Fibroblast of lung (primary cell): Measurements from ENCODE around the gene CACNG3.

Experiments
- EZH2 ChIP-seq: IDR thresholded peaks from 2 replicates; pipeline ENCODE4 v1.5.1; 2012; ENCODE audit warnings: low read length, control low read depth, mild to moderate bottlenecking; ENCODE audit errors: missing control alignments
- TF ChIP-seq, protein P1 (sequence below), 2 donors: IDR thresholded peaks in 1 of 2; conservative IDR thresholded peaks in 1 of 2; 1 replicate in 1 of 2; 2 replicates in 1 of 2; pipeline ENCODE4 v1.5.1; 2011 to 2012; ENCODE audit warnings: low read length in 2 of 2, control low read depth in 1 of 2, inconsistent platforms in 1 of 2, low read depth in 1 of 2, mild to moderate bottlenecking in 1 of 2

DNA sequence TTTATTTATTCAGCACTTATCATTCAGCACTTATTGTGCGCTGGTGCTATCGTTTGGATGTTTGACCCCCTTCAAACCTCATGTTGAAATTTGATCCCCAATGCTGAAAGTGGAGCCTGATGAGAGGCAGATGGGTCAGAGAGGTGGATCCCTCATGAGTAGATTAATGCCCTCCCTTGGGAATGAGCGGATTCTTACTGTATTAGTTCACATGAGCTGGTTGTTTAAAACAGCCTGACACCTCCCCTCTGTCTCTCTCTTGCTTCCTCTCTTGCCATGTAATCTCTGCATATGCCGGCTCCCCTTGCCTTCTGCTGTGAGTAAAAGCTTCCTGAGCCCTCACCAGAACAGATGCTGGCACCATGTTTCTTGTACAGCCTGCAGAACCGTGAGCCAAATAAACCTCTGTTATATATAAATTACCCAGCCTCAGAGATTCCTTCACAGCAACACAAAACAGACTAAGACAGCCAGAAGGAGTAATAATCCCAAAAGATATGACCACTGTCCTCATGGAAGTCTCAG lies 111.1 kb downstream of the CACNG3 start:
- TF ChIP-seq, protein P1, sequence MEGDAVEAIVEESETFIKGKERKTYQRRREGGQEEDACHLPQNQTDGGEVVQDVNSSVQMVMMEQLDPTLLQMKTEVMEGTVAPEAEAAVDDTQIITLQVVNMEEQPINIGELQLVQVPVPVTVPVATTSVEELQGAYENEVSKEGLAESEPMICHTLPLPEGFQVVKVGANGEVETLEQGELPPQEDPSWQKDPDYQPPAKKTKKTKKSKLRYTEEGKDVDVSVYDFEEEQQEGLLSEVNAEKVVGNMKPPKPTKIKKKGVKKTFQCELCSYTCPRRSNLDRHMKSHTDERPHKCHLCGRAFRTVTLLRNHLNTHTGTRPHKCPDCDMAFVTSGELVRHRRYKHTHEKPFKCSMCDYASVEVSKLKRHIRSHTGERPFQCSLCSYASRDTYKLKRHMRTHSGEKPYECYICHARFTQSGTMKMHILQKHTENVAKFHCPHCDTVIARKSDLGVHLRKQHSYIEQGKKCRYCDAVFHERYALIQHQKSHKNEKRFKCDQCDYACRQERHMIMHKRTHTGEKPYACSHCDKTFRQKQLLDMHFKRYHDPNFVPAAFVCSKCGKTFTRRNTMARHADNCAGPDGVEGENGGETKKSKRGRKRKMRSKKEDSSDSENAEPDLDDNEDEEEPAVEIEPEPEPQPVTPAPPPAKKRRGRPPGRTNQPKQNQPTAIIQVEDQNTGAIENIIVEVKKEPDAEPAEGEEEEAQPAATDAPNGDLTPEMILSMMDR (conservative IDR thresholded peaks at IDR 0.05 in 1 of 2, IDR thresholded peaks at IDR 0.05 in 1 of 2; ENCODE audit: low read depth in 1 of 2, low read length in 2 of 2) = no peak
- TF ChIP-seq EZH2 = no peak
